GM19438 (cell line): ENCODE results near the gene ITGB1.
"Not testable (repeated sequence)": the region's sequence is repeated elsewhere in the genome, so short reads cannot be mapped to it uniquely, and the experiment has no call there.

Experiments used
- ATAC-seq: cut with Tn5 transposase; IDR thresholded peaks from one replicate; pipeline ENCODE4 v1.9.1; 2021; ENCODE audit warnings: low read depth; ENCODE audit not compliant: unreplicated experiment

ITGB1 gene

DNA sequence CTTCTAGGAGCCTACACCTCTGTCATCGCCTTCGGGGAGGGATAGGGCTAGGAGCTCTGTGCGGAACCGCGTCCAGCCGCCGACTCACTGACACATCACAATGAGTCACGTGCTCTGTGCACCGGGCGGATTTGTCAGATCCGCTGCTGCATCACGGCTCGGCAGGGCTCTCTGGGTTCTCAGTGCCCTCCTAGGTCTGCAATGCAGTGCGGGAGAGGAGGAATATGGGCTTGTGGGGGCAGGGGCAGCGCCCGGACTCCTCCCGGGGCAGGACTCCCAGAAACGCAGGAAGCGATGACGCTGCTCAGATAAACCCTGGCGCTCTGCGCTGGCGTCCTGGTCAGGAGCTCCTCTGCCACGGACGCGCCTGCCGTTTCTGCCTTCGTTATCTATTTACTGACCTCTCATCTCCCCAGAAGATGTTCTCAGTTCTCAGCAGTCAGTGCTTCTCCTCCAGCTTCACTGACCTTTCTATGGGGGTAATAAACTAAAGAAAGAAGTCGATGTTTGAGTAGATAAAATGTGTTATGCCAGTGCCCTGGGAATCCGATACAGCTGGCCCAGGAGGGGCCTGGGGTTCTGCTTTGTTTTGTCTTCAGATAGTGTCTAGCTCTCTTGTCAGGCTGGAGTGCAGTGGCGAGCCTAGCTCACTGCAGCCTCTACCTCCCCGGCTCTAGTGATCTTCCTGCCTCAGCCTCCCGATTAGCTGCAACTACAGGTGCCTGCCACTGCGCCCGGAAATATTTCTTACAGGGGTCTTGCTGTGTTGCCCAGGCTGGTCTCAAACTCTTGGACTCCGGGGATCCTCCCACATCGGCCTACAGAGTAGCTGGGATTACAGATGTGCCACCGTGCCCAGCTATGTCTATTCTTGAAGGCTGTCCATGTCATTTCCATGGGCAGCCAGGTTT, 22.8 kb upstream of the ITGB1 start:
- peak; percentile 95 for ATAC-seq

DNA sequence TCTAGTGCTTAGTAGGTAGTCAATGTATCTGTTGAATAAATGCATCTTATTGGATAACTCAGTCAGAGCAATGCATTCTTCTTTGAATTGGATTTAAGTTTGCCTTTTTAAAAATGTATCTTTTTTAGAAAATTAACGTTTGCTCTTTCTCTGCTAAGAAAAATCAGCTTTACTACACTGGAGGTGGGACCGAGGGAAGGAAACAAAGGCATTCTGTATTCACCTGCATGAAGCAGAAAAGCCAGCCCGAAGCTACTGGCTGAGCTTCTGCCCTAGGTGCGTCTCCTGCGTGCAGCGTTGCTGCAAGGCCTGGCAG, 22.2 kb upstream of the ITGB1 start:
- ATAC-seq: no peak

DNA sequence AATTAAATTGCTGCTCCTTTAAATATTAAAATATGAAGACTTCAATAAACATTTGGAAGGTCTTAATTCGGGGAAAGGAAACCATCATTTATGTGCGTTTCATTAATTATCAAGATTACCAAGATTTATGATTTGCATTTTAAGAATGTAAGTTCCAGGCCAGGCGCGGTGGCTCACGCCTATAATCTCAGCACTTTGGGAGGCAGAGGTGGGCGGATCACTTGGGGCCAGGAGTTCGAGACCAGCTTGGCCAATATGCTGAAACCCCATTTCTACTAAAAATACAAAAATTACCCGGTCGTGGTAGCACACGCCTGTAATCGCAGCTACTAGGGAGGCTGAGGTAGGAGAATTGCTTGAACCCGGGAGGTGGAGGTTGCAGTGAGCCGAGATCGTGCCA, 21.7 kb upstream of the ITGB1 start:
- not testable (repeated sequence) for ATAC-seq

DNA sequence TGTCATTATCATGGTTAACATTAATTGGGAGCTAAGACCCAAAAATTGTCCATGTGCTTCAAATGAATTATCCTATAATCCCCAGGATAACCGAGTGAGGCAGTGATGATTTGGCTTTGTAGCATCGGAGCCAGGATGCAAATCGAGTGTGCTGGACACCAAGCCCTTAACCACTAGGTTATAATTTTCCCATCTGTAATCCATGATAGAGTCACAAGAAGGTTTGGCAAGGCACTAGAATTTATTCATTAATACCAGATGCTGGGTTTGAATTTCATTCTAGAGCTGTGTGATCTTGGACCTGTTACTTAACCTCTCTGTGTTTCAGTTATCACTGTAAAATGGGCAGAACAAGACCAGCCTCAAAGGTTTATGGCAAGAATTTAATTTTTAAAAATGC, 21.0 kb upstream of the ITGB1 start:
- no peak for ATAC-seq

DNA sequence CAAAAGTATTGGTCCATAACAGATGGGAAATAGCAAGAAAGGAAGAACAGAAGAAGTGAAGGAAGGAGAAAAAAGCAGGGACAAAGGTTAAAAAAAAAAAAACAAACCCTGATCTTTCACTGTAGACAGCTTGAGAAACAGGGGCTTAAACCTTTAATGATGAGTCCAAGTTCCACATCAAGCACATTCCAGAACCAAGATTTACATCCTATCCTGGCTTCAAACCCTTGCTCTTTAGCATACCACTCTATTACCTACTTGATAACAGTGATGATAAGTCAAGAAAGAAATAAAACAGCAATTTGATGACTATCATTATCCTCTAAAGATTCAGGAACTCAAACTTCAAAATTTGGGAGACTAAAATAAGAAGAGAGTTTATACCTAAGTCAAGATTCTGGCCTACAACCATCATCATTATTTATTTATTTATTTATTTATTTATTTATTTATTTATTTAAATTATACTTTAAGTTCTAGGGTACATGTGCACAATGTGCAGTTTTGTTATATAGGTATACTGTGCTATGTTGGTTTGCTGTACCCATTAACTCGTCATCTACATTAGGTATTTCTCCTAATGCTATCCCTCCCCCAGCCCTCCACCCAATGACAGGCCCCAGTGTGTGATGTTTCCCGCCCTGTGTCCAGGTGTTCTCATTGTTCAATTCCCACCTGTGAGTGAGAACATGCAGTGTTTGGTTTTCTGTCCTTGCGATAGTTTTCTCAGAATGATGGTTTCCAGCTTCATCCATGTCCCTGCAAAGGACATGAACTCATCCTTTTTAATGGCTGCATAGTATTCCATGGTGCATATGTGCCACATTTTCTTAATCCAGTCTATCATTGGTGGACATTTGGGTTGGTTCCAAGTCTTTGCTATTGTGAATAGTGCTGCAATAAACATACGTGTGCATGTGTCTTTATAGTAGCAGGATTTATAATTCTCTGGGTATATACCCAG, 20.1 kb upstream of the ITGB1 start:
- ATAC-seq: not testable (repeated sequence)

DNA sequence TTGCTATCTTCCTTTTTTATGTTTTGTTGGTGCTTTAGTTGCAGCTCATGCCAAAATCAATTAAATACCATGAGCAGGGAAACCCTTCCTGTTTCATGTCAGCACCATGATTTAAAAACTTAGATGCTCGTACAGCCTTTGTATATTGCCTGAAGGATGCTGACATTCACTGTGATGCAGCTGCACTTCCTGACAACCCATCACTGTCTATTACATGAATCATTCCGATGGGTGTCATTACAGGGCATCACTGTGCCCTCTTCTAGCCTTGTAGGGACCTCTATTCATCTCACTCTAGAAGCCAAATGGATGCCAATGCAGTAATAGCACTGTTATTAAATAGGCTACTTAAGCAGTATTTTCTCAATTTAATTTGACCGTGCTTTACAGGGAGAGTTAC, 18.3 kb upstream of the ITGB1 start:
- ATAC-seq: no peak

DNA sequence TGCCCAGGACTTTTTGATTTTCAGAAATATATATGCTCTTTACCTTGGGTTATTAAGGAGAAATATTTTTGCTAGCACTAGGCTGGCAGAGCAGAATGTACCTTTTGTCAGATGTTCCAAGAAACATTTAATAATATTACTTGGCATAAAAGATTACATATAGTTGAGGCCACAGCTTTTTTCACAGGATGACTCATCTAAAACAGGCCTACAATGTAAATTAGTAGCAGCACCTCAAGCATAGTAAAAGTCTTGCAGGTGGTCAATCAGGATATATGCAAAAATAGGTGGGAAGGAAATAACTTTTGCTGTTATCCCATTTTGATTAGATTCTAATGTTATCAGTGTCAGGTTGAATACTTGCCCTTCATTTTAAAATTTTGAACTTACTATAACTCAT, 14.9 kb upstream of the ITGB1 start:
- ATAC-seq: no peak

DNA sequence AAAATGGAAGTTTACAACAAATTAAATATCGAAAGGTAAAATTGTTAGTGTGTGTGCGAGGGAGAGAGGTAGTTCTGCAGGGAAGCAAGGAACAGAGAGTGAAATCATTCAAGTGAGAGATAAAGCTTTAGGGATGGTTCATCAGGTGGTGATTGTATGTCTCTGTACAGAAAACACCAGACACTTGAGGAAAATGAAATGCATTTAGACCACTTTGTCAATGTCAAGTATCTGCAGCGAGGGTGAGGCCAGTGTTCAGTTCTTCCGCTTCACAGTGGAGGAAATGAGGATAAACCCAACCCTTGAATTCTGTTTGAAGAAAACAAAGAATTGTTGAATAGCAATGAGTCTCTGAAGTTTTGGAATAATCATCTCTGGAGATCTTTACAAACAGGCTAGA, 14.4 kb upstream of the ITGB1 start:
- ATAC-seq: no peak

DNA sequence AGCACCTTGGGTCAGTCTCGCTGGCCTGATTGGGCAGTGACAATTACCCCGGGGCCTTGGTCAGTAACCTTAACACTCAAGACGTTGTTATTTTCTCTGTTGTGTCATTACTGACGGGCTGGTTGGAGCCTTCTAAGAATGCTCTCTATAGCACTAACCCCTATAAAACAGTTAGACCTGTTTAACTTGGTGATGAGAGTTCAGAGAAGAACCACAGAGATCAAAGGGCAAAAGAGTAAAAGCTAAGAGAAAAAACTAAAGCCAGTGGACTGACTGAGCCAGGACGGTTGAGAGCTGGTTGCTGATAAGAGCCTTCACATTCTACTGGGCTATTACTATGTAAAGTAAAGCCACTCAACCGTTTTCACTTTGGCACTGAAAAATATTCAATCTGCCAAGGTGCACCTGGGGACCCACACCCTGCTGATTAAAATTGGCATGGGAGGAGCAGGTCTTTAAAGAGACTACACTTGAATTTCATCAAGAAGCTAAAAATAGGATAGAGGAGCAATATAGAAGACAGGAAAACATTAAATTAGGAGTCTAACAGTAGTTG, 13.6 kb upstream of the ITGB1 start:
- ATAC-seq: no peak

DNA sequence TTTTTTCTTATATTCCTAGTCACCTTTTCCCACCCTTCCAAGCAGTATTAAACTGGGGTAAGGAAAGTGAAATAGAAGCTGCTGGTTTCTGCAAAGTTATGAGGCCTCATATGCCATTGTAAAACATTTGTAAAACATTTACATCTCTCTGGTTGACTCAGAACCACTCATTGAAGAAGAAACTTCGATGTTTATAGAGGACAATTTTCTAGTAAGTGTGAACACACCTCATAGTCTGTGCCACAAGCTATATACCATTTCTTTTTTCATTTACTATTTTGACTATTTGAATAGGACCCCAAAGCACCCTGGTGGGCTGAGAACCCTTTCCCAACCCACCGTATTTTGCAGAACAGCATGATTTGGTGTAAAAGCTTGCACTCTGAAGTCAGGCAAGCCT, 12.9 kb upstream of the ITGB1 start:
- ATAC-seq: peak; percentile 59

DNA sequence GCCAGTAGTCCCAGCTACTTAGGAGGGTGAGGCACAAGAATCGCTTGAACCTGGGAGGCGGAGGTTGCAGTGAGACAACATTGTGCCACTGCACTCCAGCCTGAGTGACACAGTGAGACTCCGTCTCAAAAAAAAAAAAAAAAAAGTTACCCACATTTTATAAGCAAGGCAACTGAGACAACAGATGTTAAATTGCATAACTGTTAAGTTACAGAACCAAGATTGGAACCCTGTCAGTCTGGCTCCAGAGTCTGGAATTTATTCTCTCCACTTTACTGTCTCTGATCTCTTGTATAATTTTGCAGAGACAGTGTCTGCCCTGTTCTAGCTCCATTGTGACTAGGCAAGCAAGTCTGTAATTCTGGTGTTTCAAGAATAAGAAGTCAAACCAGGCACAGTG, 6.2 kb upstream of the ITGB1 start:
- no peak for ATAC-seq

DNA sequence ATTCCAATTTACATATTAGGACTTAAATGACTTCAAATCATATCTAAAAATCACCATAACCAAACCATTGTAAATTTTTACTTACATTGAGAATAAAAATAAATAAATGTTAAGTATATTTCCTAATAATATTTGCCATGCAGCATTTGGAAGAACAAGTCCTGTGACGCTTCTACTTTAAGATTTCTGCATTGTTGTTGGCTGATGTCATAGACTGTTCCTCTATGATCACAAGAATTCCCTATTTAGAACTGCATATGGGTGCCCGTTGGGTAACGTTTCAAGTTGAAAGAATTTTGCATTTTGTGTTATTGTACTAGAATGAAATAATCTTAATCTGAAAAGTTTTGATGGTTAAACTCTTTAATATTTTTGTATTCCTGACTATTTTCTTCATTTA, 5.1 kb upstream of the ITGB1 start:
- ATAC-seq: no peak

DNA sequence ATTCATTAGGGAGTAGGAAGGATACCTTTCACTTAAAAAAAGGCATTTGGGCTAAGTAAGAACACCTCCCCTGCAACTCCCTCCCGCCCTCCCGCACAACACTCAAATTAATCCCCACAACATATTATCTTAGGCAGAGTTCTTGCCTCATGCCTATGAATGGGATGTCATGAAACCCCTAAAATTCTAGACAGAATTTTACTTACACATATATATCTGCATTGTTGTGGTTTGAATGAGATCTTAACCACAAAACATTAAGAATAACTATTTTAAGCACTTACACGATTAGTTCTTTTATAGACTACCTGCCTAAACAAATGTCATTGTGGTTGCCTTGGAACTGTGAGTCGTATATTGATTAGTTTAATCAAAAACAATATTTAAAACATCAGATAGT, 4.5 kb upstream of the ITGB1 start:
- no peak for ATAC-seq

DNA sequence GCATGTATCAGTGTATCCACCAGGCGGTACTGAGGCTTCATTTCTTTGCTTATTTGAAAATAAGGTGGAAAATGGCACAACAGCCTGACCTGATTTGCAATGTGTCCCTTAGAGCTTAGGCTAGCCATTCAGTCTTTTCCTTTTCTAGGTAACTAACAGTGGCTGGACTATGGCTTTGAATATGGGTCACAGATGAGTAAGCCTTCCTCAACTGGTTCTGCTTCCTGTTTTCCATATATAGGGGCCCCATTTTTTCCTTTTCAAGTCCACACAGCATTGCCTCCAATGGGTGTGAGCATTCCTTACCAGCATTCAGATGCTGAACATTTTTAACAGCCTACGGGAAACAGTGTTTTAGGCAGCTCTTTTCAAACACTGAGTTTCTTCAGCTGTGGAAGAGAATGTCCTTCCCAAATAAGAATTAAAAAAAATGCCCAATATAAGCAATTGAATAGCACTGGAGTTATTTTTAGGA, 3.9 kb upstream of the ITGB1 start:
- ATAC-seq: no peak

DNA sequence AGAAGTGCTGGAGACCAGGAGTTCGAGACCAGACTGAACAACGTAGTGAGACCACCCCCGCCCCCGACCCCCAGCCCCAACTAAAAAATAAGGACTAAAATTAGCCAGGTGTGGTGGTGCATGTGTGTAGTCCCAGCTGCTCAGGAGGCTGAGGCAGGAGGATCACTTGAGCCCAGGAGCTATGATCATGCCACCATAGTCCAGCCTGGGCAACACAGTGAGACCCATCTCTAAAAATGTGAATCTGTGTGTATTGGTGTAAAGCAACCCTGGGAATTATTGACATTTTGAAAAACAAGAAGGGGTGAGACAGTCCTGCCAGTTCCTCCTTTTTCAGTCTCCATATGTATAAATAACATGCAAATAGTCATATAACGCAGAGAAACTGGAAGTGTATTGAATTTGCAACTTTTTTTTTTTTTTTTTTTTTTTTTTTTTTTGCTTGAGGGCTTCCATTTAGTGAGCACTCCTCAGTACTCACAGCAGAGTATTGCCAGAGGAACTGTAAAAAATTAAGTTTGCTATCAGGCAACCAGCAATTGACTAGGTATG, 3.4 kb upstream of the ITGB1 start:
- no peak for ATAC-seq

DNA sequence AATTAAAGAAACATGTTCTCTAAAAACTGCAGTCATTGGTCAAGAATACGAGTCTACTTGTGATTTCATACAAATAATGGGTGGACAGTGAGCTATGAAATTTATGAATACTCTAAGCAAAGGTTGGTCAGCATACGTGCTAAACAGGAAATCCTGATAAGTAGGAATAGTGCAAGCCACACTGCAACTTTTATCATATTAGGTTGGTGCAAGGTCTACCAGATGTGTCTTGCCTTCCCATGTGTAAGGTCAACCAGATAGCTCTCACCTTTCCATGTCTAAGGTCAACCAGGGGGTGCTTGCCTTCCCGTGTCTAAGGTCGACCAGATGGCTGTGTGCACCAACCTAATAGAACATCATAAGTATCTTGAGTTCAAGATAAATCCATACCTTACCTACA, 2.0 kb upstream of the ITGB1 start:
- no peak for ATAC-seq

DNA sequence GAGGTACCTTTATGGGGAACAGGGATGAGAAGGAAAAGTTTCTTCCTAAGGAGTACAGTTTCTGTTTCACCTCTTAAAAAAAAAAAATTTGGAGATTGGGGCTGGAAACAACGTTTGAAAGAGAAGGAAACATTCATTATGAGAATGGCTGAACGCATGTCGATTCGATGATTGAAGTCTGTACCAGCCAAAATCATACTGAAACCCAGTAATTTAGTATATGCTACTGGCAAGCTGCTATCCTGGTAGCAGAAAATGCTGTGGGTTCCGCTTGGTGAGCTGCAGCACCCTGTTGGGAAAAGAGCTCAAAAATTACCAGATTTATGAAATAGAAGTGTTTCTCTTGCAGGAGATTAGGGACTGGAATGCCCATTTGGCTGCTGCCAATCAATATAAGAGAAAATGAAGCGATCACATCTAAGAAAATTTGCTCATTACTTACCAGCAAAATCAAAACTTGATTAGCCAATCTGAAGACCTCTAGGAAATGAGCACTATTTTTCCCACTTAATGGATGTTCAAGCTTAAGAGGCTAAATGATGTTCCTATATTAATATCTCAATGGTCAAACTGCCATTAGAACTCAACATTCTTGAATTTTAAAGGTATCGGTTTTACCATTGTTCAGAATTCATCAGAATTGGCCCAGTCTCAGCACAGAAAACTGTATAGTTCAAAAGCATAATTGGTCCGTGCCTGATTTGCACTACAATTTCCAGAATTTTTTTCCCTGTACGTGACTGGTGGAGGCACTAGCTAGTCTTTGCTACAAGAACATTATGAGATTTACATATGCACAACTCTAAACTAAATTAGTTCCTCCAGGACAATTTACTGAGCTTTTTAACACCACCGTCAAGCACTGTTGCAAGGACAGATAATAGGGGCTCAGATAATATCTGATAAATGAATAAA, 1.2 kb upstream of the ITGB1 start:
- no peak for ATAC-seq

DNA sequence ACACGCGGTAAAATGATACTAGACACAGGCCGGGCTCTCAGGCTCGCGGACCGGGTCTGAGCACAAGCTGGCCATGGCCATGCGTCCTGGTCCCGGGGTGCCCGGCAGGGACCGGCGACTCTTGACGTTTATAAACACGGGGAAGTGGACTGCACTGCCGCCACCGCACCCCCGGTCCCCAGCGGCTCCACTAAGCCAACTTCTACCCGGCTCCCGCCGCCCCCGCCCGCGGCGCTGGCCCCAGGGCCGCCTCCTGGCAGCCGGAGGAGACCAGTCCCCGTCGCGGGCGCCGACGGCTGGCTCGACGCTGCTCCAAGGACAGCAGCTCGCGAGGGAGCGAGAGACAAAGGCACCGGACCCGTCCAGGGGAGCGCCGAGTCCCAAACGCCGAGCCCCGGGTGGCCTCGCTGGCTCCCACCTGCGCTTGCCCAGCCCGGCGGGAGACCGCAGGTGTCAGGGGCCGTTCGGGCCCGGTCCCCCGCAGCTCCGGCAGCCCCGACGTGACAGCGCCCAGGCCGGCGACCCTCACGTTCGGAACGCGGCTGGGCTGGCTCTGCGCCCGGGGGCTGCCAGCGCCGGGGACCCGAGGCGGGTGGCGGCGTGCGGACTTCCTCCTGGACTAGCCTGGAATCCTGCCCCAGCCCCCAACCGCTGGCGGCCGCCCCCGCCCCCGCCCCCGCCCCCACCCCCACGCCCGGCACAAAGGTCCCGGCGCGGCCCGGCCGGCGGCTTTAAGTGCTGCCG, 517 bp downstream of the ITGB1 start:
- ATAC-seq: peak; percentile 8
